PFSK-1 (cell line): ENCODE measurements around the gene TUSC7.

Experiments
- POLR2AphosphoS5 ChIP-seq: IDR thresholded peaks from 2 replicates; pipeline ENCODE4 v1.6.1; 2012; ENCODE audit warnings: low read depth, mild to moderate bottlenecking, control low read depth, low read length, moderate library complexity
- TAF1 ChIP-seq: IDR thresholded peaks from 2 replicates; pipeline ENCODE4 v1.6.1; 2012; ENCODE audit warnings: low read length, control low read depth, borderline replicate concordance; ENCODE audit not compliant: insufficient read depth
- TF ChIP-seq, protein P1 (sequence below), 2 experiments: IDR thresholded peaks; 2 replicates each; pipeline versions ENCODE4 v1.6.1 to v1.8.0; 2011 to 2012; ENCODE audit warnings: low read depth in 2 of 2, low read length in 2 of 2, control low read depth in 1 of 2, inconsistent platforms in 1 of 2, mild to moderate bottlenecking in 1 of 2, moderate library complexity in 1 of 2; ENCODE audit not compliant: insufficient read depth in 1 of 2

- TF ChIP-seq POLR2AphosphoS5 (no peak), TAF1 (no peak)
- TF ChIP-seq, protein P1, sequence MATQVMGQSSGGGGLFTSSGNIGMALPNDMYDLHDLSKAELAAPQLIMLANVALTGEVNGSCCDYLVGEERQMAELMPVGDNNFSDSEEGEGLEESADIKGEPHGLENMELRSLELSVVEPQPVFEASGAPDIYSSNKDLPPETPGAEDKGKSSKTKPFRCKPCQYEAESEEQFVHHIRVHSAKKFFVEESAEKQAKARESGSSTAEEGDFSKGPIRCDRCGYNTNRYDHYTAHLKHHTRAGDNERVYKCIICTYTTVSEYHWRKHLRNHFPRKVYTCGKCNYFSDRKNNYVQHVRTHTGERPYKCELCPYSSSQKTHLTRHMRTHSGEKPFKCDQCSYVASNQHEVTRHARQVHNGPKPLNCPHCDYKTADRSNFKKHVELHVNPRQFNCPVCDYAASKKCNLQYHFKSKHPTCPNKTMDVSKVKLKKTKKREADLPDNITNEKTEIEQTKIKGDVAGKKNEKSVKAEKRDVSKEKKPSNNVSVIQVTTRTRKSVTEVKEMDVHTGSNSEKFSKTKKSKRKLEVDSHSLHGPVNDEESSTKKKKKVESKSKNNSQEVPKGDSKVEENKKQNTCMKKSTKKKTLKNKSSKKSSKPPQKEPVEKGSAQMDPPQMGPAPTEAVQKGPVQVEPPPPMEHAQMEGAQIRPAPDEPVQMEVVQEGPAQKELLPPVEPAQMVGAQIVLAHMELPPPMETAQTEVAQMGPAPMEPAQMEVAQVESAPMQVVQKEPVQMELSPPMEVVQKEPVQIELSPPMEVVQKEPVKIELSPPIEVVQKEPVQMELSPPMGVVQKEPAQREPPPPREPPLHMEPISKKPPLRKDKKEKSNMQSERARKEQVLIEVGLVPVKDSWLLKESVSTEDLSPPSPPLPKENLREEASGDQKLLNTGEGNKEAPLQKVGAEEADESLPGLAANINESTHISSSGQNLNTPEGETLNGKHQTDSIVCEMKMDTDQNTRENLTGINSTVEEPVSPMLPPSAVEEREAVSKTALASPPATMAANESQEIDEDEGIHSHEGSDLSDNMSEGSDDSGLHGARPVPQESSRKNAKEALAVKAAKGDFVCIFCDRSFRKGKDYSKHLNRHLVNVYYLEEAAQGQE (IDR thresholded peaks at IDR 0.05; ENCODE audit: insufficient read depth in 1 of 2, low read depth in 2 of 2, low read length in 2 of 2): no peak
Observed at GRCh38 chr3:116707531-116707930, 2.0 kb upstream of the TUSC7 start.
